Caco-2 (cell line): Measurements from ENCODE around the gene PANK2. TPM values are rescaled to one million over a fixed set of nuclear protein-coding genes. Genes with fewer than 3 reads are reported as not detected.

Experiments used
- BruUV-seq: library from RNA; stranded (reverse); fragments of 400-500 nt; replicated peaks from 2 replicates; lab custom pipeline; 2021; lab: Mats Ljungman, UMichigan
- CTCF ChIA-PET: fragments of 300-600 bp; sonication (Branson Sonifier 250); formaldehyde crosslinking; loops from one replicate; lab custom pipeline; 2022; ENCODE audit warnings: antibody characterized with exemption; lab: Charles Lee
- POLR2A ChIA-PET: fragments of 300-600 bp; sonication (Branson Sonifier 250); formaldehyde crosslinking; loops from one replicate; lab custom pipeline; 2022; ENCODE audit warnings: antibody characterized with exemption; lab: Charles Lee
- DNase-seq, 2 experiments: peaks; one replicate each; pipeline versions ENCODE4 v3.0.0 to v3.0.0-alpha.2; 2020 to 2022
- H3K27me3 ChIP-seq: replicated peaks from 2 replicates; pipeline ENCODE4 v1.6.0; 2011; ENCODE audit warnings: low read length; ENCODE audit not compliant: control insufficient read depth, insufficient read depth
- H3K36me3 ChIP-seq: 2 replicates; pipeline ENCODE4 v1.5.1; 2011; ENCODE audit warnings: low read length; ENCODE audit not compliant: control insufficient read depth, insufficient read depth
- H3K4me1 ChIP-seq: fragments of 250-450 bp; sonication (Bioruptor Pico); 2 replicates; pipeline ENCODE4 v1.5.1; 2020; ENCODE audit warnings: mild to moderate bottlenecking
- H3K4me3 ChIP-seq: 2 replicates; pipeline ENCODE4 v1.5.1; 2011; ENCODE audit warnings: low read depth, mild to moderate bottlenecking, control low read depth, low read length
- H3K9me3 ChIP-seq: fragments of 250-450 bp; sonication (Bioruptor Pico); 2 replicates; pipeline ENCODE4 v1.5.1; 2020; ENCODE audit warnings: mild to moderate bottlenecking, moderate library complexity
- H3K27ac Mint-ChIP-seq: one replicate; pipeline ENCODE4 v1.8.0; 2022; ENCODE audit warnings: mixed read lengths; ENCODE audit not compliant: unreplicated experiment
- H3K27me3 Mint-ChIP-seq: one replicate; pipeline ENCODE4 v1.8.0; 2022; ENCODE audit warnings: mixed read lengths; ENCODE audit not compliant: insufficient read depth, unreplicated experiment
- H3K36me3 Mint-ChIP-seq: one replicate; pipeline ENCODE4 v1.8.0; 2022; ENCODE audit warnings: mild to moderate bottlenecking, mixed read lengths; ENCODE audit not compliant: insufficient read depth, unreplicated experiment
- H3K4me1 Mint-ChIP-seq: one replicate; pipeline ENCODE4 v1.8.0; 2022; ENCODE audit warnings: low read depth, mixed read lengths; ENCODE audit not compliant: unreplicated experiment
- H3K4me3 Mint-ChIP-seq: one replicate; pipeline ENCODE4 v1.8.0; 2022; ENCODE audit warnings: mild to moderate bottlenecking, moderate library complexity, mixed read lengths; ENCODE audit not compliant: unreplicated experiment
- H3K9me3 Mint-ChIP-seq: one replicate; pipeline ENCODE4 v1.8.0; 2022; ENCODE audit warnings: mixed read lengths; ENCODE audit not compliant: unreplicated experiment
- CTCF ChIP-seq, 2 experiments: fragments of 200-600 bp in 1 of 2; IDR thresholded peaks; 1 replicate in 1 of 2; 2 replicates in 1 of 2; pipeline versions ENCODE4 v1.5.1 to v1.8.0; 2011 to 2022; ENCODE audit warnings: antibody characterized with exemption in 1 of 2, control low read depth in 1 of 2, inconsistent platforms in 1 of 2, low read depth in 1 of 2, low read length in 1 of 2, mild to moderate bottlenecking in 1 of 2, moderate library complexity in 1 of 2; ENCODE audit not compliant: insufficient read depth in 1 of 2, severe bottlenecking in 1 of 2, unreplicated experiment in 1 of 2
- intact Hi-C: fragments of 100-400 bp; cut with micrococcal nuclease; formaldehyde crosslinking; loops from one replicate; pipeline ENCODE4 v1.10.0; 2022; ENCODE audit not compliant: unreplicated experiment
- total RNA-seq: library from RNA; stranded (reverse); gene quantifications from 2 replicates; pipeline ENCODE4 v1.2.3, GENCODE V29; 2022

PANK2 gene
- total RNA-seq, 1 experiment from 2014 or later, result 58.3 TPM

GRCh38 chr20:3864518-3864917, 24.7 kb upstream of the PANK2 start:
- no peak for DNase-seq
- no peak for TF ChIP-seq CTCF (IDR thresholded peaks at IDR 0.05; ENCODE audit: insufficient read depth in 1 of 2, low read depth in 1 of 2, low read length in 1 of 2, severe bottlenecking in 1 of 2, unreplicated experiment in 1 of 2)
- BruUV-seq, result no TSS peak
- Mint-ChIP-seq H3K27ac (no peak overlapping the region), H3K9me3 (no peaks in the 10 kb centered on the region), H3K4me1 (no peaks in the 10 kb centered on the region), H3K4me3 (no peak overlapping the region), H3K36me3 (peaks cover 74% of the 10 kb centered on the region), H3K27me3 (no peaks in the 10 kb centered on the region)
- no peak overlapping the region for H3K4me3 ChIP-seq
- H3K27me3 ChIP-seq, result no peaks in the 10 kb centered on the region
- H3K4me1 ChIP-seq, result no peaks in the 10 kb centered on the region
- POLR2A ChIA-PET, result no interaction called here
- CTCF ChIA-PET, result no interaction called here
- peaks cover 18% of the 10 kb centered on the region for H3K36me3 ChIP-seq
- peaks cover 9% of the 10 kb centered on the region; the same call in 1 of the 2 replicates for H3K9me3 ChIP-seq
- intact Hi-C loops, result no loop called here

GRCh38 chr20:3865152-3865886, 23.9 kb upstream of the PANK2 start:
- no TSS peak for BruUV-seq
- intact Hi-C loops, result no loop called here

GRCh38 chr20:3865887-3866407, 23.2 kb upstream of the PANK2 start:
- no peaks in the 10 kb centered on the region for H3K9me3 Mint-ChIP-seq
- ChIA-PET CTCF (interaction anchor here (1.2 kb wide), 1 partner anchor 11 kb away, joined by 3 read pairs; no protein-coding TSS in a partner anchor), POLR2A (no interaction called here)
- Histone ChIP-seq H3K9me3 (peaks cover 9% of the 10 kb centered on the region; the same call in 1 of the 2 replicates), H3K27me3 (no peaks in the 10 kb centered on the region), H3K4me3 (no peak overlapping the region), H3K36me3 (peaks cover 18% of the 10 kb centered on the region), H3K4me1 (0 out of 2 replicates have a peak, but pooled peaks cover 5% of the 10 kb centered on the region)
- intact Hi-C loops, result no loop called here
- peaks cover 5% of the 10 kb centered on the region for H3K4me1 Mint-ChIP-seq
- BruUV-seq, result no TSS peak
- H3K27ac Mint-ChIP-seq, result no peak overlapping the region
- no peak for TF ChIP-seq CTCF (IDR thresholded peaks at IDR 0.05; ENCODE audit: insufficient read depth in 1 of 2, low read depth in 1 of 2, low read length in 1 of 2, severe bottlenecking in 1 of 2, unreplicated experiment in 1 of 2)
- no peak overlapping the region for H3K4me3 Mint-ChIP-seq
- no peak for DNase-seq
- H3K27me3 Mint-ChIP-seq, result no peaks in the 10 kb centered on the region
- peaks cover 75% of the 10 kb centered on the region for H3K36me3 Mint-ChIP-seq

More at GRCh38 chr20:3865152-3865886, 23.9 kb upstream of the PANK2 start:
- H3K36me3 ChIP-seq, result peaks cover 18% of the 10 kb centered on the region
- Mint-ChIP-seq H3K36me3 (peaks cover 75% of the 10 kb centered on the region), H3K9me3 (no peaks in the 10 kb centered on the region), H3K27ac (no peak overlapping the region), H3K4me1 (no peaks in the 10 kb centered on the region), H3K4me3 (no peak overlapping the region), H3K27me3 (no peaks in the 10 kb centered on the region)
- H3K4me3 ChIP-seq, result no peak overlapping the region
- POLR2A ChIA-PET, result no interaction called here
- CTCF ChIA-PET, result no interaction called here
- H3K27me3 ChIP-seq, result no peaks in the 10 kb centered on the region
- DNase-seq, result no peak
- H3K4me1 ChIP-seq, result 0 out of 2 replicates have a peak, but pooled peaks cover 5% of the 10 kb centered on the region
- peaks cover 9% of the 10 kb centered on the region; the same call in 1 of the 2 replicates for H3K9me3 ChIP-seq
- TF ChIP-seq CTCF (IDR thresholded peaks at IDR 0.05; ENCODE audit: insufficient read depth in 1 of 2, low read depth in 1 of 2, low read length in 1 of 2, severe bottlenecking in 1 of 2, unreplicated experiment in 1 of 2), result no peak
